Tibial nerve (tissue), 3 donors: ENCODE results near the gene GRB7.

ENCODE experiments used
- CTCF ChIP-seq, 5 experiments: fragments of 200-600 bp in 3 of 5; fragments of 450-650 bp in 2 of 5; sonication (generic) in 3 of 5; IDR thresholded peaks; one replicate each; pipeline ENCODE4 v1.5.1; 2016 to 2019; ENCODE audit warnings: antibody characterized with exemption in 5 of 5, mild to moderate bottlenecking in 3 of 5, moderate library complexity in 2 of 5
- POLR2A ChIP-seq, 2 donors: fragments of 450-650 bp; IDR thresholded peaks; one replicate each; pipeline ENCODE4 v1.6.1; 2017; ENCODE audit warnings: antibody characterized with exemption in 2 of 2, mild to moderate bottlenecking in 2 of 2, moderate library complexity in 2 of 2

- TF ChIP-seq CTCF (IDR thresholded peaks at IDR 0.05) (no peak), POLR2A (IDR thresholded peaks at IDR 0.05) (peak; percentile 24 to 63)
These were observed 38.0 kb upstream of the GRB7 start, which contains the start of gene ERBB2 for GRCh38 chr17:39699818-39700147.
